Breast epithelium (tissue), 4 donors: Measurements from ENCODE around the gene TAF7. TPM values are rescaled to one million over a fixed set of nuclear protein-coding genes. Genes with fewer than 3 reads are reported as not detected.
A peak's percentile ranks its signal among the peaks of the same experiment; 100 is the strongest.

Experiments
- DNase-seq, 2 donors: peaks; one replicate each; pipeline ENCODE4 v3.0.0-alpha.2; 2019; ENCODE audit warnings: low spot score in 2 of 2
- H3K27ac ChIP-seq, 2 donors: fragments of 200-600 bp; sonication (generic) in 1 of 2; one replicate each; pipeline ENCODE4 v1.5.1; 2016 to 2019; ENCODE audit warnings: mild to moderate bottlenecking in 1 of 2
- H3K27me3 ChIP-seq, 2 donors: fragments of 200-600 bp; sonication (generic) in 1 of 2; one replicate each; pipeline versions ENCODE4 v1.5.1 to v1.6.0; 2017 to 2019; ENCODE audit warnings: control low read depth in 1 of 2, mild to moderate bottlenecking in 1 of 2
- H3K36me3 ChIP-seq: fragments of 200-600 bp; one replicate; pipeline ENCODE4 v1.5.1; 2019
- H3K4me1 ChIP-seq, 2 donors: fragments of 200-600 bp; sonication (generic); one replicate each; pipeline ENCODE4 v1.5.1; 2016 to 2019; ENCODE audit warnings: control low read depth in 1 of 2
- H3K4me3 ChIP-seq, 3 donors: fragments of 200-600 bp; sonication (generic); 1 replicate in 2 of 3; 2 replicates in 1 of 3; pipeline ENCODE4 v1.5.1; 2016 to 2019; ENCODE audit warnings: mild to moderate bottlenecking in 3 of 3, moderate library complexity in 2 of 3
- H3K9me3 ChIP-seq, 2 donors: fragments of 200-600 bp; sonication (generic) in 1 of 2; one replicate each; pipeline ENCODE4 v1.5.1; 2016 to 2019; ENCODE audit warnings: control low read depth in 1 of 2
- CTCF ChIP-seq, 3 donors: fragments of 450-650 bp; IDR thresholded peaks; one replicate each; pipeline ENCODE4 v1.5.1; 2016 to 2017; ENCODE audit warnings: antibody characterized with exemption in 3 of 3, mild to moderate bottlenecking in 3 of 3, moderate library complexity in 3 of 3
- POLR2A ChIP-seq: fragments of 450-650 bp; IDR thresholded peaks from one replicate; pipeline ENCODE4 v1.6.1; 2016; ENCODE audit warnings: antibody characterized with exemption, mild to moderate bottlenecking, moderate library complexity
- POLR2AphosphoS5 ChIP-seq, 3 donors: sonication (generic); formaldehyde crosslinking; IDR thresholded peaks; one replicate each; pipeline ENCODE4 v1.6.1; 2017; ENCODE audit warnings: antibody characterized with exemption in 3 of 3
- intact Hi-C: fragments of 100-400 bp; cut with DNase I; formaldehyde crosslinking; loops from one replicate; pipeline ENCODE4 v1.15.1; 2023; ENCODE audit warnings: low total_unique reads
- total RNA-seq, 3 donors: library from RNA; depleted of rRNA; stranded (reverse); fragments of >200 nt; gene quantifications; one replicate each; pipeline ENCODE4 v1.1.0, GENCODE V29; 2016

TAF7 gene
- 10 to 100 TPM; 59.2 to 96.2 (median 68.2) TPM for total RNA-seq

GRCh38 chr5:141320225-141321169, at the start of gene TAF7:
Gene TAF7, minus strand, starts transcription at chr5:141320784. Its CDS starts 740 bp downstream, at chr5:141320044.
- Histone ChIP-seq H3K4me3 (peak within 1 kb of the TSS; percentile 75 to 80 (median 75)), H3K27me3 (no peaks in the 10 kb centered on the region), H3K36me3 (peaks cover 4% of the 10 kb centered on the region), H3K9me3 (peaks cover 50 to 81% of the 10 kb centered on the region in 2 donors), H3K4me1 (no peaks in the 10 kb centered on the region), H3K27ac (peak within 1 kb of the TSS; percentile 98)
- peak; percentile 93 to 99 (median 97) for TF ChIP-seq POLR2AphosphoS5 (IDR thresholded peaks at IDR 0.05)
- peak; percentile 91 for TF ChIP-seq POLR2A
- peak; percentile 65 to 77 (median 72) for TF ChIP-seq CTCF (IDR thresholded peaks at IDR 0.05)
- DNase-seq = peak; percentile 82 to 90
- intact Hi-C loops = no loop called here

- Histone ChIP-seq H3K9me3 (peaks cover 81 to 98% of the 10 kb centered on the region in 2 donors), H3K27ac (no peak overlapping the region), H3K4me3 (peak overlapping the region in 1 of 3 donors; percentile 38), H3K27me3 (no peaks in the 10 kb centered on the region), H3K36me3 (no peaks in the 10 kb centered on the region), H3K4me1 (no peaks in the 10 kb centered on the region)
- no peak for DNase-seq
- no peak for TF ChIP-seq POLR2A
- no peak for TF ChIP-seq CTCF (IDR thresholded peaks at IDR 0.05)
- no peak for TF ChIP-seq POLR2AphosphoS5 (IDR thresholded peaks at IDR 0.05)
- intact Hi-C loops = no loop called here
Observed at GRCh38 chr5:141366016-141366896, 45.7 kb upstream of the TAF7 start.

GRCh38 chr5:141363952-141364660, 43.5 kb upstream of the TAF7 start, which contains the start of gene PCDHGA5:
Gene PCDHGA5, plus strand, starts transcription at chr5:141364162. Its CDS starts 169 bp downstream, at chr5:141364331.
- H3K4me3 ChIP-seq = peak within 1 kb of the TSS in 2 of 3 donors; percentile 31 to 51
- no peak for DNase-seq
- no peaks in the 10 kb centered on the region for H3K4me1 ChIP-seq
- intact Hi-C loops = no loop called here
- TF ChIP-seq POLR2AphosphoS5 (IDR thresholded peaks at IDR 0.05) = no peak
- TF ChIP-seq CTCF (IDR thresholded peaks at IDR 0.05) = peak in 1 of 3 donors; percentile 8
- TF ChIP-seq POLR2A = no peak
- no peak within 1 kb of the TSS for H3K27ac ChIP-seq
- no peaks in the 10 kb centered on the region for H3K27me3 ChIP-seq
- peaks cover 86 to 98% of the 10 kb centered on the region in 2 donors for H3K9me3 ChIP-seq
- H3K36me3 ChIP-seq = no peaks in the 10 kb centered on the region

GRCh38 chr5:141362719-141363118, 42.1 kb upstream of the TAF7 start:
- H3K36me3 ChIP-seq = no peaks in the 10 kb centered on the region
- TF ChIP-seq POLR2AphosphoS5 (IDR thresholded peaks at IDR 0.05) = no peak
- no peak for TF ChIP-seq POLR2A
- TF ChIP-seq CTCF (IDR thresholded peaks at IDR 0.05) = no peak
- intact Hi-C loops = no loop called here
- no peak overlapping the region for H3K27ac ChIP-seq
- no peak overlapping the region for H3K4me3 ChIP-seq
- H3K9me3 ChIP-seq = peaks cover 83 to 98% of the 10 kb centered on the region in 2 donors
- no peak for DNase-seq
- no peaks in the 10 kb centered on the region for H3K27me3 ChIP-seq
- no peaks in the 10 kb centered on the region for H3K4me1 ChIP-seq
